ENCODE measurements around the gene HECW1. TPM values are rescaled to one million over a fixed set of nuclear protein-coding genes. Genes with fewer than 3 reads are reported as not detected.
"Not testable (repeated sequence)": the region's sequence is repeated elsewhere in the genome, so short reads cannot be mapped to it uniquely, and the experiment has no call there.

The HECW1 gene
- total RNA-seq, 1 donor from 2014 or later: not detected

DNA sequence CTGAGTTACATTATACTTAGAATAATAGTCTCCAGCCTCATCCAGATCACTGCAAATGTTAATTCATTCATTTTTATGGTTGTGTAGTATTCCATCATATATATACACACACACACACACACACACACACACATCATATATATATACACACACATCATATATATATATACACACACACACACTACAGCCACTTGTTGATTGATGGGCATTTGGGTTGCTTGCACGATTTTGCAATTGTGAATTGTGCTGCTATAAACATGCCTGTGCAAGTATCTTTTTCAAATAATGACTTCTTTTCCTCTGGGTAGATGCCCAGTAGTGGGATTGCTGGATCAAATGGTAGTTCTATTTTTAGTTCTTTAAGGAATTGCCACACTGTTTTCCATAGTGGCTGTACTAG lies 233.2 kb downstream of the HECW1 start:
- not testable (repeated sequence) for DNase-seq (ENCODE audit: low read depth)

DNA sequence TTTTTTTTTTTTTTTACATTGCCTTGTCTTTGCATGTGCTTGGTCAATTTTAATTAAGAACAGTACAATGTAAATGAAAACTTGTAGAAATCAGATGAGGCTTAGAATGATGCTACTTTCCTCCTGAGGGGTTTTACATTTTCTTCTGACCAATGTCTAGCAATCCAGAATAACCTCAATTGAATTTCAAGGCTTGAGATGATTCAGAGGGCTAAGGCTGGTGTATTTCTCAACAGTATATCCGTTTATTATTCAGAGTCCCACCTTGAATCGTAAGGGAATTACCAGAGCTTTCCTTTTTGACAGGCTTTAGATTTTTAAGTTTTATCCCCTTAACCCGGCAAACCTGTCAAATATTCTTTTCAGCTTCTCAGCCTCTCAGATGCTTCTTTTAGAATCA lies 239.2 kb downstream of the HECW1 start:
- no peak for DNase-seq (ENCODE audit: low read depth)

DNA sequence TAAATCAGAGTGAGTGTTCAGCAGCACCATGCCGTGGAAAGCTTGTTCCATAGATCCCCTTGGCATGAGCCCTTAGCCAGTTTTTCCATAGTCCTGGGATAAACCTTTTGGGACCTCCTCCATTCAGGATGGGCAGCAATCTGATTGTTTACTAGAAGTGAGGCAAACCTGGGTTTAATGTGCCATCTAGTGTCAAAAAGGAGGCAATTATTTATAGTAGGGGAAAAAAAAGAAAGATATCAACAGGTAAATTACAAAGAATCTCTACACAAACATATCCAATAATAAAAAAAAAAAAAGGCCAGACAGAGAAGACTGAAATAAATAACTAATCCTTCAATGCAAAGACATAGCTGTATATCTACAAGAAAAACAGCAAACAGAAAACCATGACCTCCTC lies 241.5 kb downstream of the HECW1 start:
- no peak for DNase-seq (ENCODE audit: low read depth)

DNA sequence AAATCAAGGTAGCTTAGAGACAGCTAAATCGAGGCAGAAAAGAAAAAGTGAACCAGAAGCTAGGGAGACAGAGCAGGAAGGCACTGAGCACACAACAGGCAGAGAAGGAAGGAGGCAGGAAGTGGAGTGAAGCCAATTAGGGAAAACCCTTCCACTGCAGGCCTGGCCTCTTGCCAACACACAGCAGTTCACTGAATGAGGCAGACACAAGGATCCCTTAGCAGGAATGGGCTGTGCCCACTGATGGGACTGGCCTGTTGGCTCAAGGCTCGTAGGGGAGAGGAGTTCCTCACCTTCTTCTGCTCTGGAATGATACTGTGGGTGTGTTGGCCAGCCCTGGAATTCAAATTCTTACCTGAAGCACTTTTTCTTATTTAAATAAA lies 250.2 kb downstream of the HECW1 start:
- peak; percentile 3 for DNase-seq (ENCODE audit: low read depth)

DNA sequence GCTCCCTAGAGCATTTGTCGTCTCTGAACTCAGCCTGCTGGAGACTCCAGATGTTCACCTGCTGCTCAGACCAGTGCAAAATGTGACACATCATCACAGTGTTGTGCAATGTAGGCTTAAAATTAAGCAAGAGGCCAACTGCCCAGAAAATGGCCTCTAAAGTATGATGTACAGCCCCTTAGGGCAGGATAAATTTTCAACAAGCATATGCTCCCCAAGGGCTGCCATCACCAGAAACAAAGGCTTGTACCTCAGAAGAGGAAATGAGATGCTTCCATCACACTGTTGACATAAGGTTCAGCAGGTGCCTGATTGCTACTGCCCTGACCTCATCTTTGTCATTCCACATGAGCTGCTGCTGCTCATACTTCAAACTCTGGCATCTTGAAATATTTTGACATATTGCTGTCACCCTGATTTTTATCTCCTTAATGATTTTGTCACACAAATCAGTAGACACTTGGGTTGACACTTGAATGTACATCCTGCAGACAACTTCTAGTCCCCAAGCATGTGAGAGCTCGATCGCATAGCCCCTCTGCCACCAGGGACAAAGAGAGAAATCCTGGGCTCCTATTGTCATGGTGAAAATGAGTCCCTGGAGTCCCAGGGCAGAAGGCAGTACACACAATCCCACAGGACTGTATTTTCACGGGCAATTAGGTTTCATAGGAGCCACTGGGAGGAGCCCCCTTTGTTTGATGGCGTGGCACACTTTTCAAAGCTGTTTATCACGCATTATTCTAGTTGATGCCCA lies 250.8 kb downstream of the HECW1 start:
- DNase-seq (ENCODE audit: low read depth): no peak

DNA sequence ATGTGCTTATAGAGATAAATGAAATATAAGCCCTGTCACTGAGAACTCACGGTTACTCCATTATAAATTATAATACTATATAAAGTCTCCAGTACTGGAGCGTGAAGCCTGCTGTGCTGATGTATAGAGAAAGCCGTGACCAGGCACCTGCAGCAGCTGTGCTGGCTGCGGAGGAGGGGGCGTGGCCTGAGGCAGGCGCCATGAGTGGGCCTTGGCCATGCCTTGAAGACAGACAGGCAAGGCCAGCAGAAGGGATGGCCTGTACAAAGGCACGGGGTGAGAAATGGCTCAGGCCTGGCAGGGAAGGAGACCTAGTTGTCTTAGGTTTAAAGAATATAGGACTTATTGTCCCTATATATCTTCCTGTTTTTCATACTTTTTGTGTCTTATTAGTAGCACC lies 251.9 kb downstream of the HECW1 start:
- no peak for DNase-seq (ENCODE audit: low read depth)

DNA sequence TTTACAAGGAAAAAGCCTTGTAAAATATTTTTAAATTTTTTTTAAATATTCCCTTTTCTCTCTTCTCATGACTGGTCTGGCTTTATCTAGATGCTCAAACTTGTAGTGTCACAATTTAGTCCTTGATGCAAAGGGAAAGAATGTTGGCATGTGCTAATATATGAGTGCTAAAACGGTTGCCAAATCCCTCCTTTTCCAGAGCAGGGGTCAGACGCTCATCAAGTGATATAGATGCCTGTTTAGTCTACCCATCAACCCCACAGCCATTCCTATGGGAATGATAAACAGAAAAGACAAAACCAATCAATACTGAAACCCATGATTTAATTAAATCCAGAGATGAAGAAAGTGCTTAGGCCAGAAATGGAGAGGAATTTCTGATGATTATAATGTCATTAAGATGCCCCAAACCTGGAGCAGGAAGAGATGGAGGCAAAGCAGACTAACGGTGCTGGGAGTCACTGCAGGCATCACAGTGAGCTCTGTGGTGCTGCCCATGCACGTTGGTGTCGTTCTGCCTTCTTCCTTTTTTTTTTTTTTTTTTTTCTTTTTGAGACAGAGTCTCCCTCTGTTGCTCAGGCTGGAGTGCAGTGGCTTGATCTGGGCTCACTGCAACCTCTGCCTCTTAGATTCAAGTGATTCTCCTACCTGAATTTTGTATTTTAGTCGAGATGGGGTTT lies 260.4 kb downstream of the HECW1 start:
- DNase-seq (ENCODE audit: low read depth): no peak

DNA sequence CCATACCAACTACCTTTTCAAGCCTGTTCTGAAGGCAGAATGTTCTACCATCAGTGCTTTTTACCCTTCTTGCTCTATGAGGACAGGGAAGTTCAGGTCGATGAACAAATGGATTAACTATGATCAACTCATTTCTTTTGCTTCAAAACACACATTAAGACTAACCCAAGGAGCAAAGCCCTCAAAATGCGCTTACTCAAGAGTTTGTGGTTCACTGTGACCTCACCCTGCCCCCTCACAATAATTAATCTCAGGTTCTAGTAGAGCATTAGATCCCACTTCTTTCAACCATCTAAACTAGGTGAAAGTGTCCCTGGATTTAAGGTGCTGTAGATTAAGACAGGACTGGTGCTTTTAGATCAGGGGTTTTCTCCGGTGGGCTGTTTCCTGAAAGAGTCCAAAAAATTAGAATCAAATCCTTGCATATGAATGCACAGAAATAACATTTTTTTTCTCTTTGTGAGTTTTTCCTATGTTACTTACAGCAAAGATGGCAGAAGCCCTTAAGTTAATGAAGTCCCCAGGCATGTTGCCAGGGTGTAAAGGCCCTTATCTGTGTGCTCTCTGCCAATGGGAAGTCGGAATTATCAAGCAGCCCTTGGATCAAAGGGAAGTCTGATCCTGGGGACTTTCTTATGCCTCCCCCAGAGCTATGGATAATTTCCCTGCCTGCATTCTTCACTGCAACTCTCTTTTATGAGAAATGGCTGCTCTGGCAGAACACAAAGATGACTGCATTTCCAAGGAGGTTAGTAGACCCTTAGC lies 264.9 kb downstream of the HECW1 start:
- no peak for DNase-seq (ENCODE audit: low read depth)

DNA sequence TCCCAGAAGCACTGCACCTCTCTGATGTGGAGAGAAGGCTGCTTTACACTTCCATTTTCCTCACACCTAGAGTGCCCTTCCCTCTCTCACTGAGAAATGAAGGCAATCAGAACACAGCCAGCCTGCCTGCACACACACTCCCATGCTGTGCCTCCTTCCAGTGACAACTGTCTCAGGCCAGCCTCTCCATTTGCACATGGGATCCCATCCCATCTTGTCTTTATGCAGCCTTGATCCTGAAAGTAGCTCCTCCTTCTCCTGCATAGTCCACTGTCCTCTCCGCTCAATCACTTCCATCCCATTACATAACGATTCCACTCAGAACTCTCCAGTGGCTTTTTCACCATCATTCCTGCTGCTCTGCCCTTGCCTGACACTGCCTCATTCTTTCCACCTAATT lies 266.8 kb downstream of the HECW1 start:
- no peak for DNase-seq (ENCODE audit: low read depth)

DNA sequence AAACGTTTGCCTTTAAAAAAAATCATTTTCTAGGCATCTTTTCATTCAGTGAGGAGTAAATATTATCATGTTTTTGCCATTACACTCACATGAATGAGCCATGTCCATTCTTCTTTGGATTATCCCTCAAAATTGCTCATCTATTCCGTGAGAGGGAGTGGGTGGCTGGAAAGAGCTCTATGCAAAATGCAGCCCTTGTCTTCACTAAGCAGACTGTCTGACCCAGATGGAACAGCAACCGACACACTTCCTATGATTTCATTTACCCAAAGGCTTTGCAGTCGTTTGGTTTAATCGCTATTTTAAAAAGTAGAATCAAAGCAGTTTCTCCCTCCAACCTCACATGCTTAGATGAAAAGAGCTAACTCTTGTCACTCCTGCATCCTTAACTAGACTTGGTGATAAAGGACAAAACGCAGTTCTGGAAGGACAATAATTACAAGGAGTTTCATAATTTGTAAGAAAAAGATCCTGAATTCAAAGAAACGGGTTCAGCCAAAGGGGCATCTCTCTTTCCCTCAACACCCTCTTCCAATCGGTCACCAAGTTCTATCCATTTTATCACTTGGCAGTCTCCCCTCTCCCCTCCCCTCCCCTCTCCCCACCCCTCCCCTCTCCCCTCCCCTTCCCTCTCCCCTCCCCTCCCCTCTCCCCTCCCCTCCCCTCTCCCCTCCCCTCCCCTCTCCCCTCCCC lies 272.3 kb downstream of the HECW1 start:
- DNase-seq (ENCODE audit: low read depth): no peak

DNA sequence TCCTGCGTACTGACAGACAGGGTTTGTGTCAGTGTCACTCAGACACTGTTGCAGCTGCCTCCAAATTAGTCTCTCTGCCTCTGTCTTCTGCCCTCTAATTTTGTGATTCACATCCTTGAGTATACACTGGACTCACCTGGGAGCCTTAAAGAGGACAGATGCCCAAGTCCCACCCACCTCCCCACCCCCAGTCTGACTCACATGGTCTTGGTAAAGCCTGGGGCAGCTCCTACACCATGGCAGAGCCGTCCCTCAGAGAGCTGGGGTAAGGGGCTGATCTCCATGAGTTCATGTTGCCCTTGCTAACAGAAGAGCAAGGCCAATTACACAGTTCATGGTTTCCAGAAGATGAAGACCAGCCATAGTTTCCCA lies 272.8 kb downstream of the HECW1 start:
- no peak for DNase-seq (ENCODE audit: low read depth)

DNA sequence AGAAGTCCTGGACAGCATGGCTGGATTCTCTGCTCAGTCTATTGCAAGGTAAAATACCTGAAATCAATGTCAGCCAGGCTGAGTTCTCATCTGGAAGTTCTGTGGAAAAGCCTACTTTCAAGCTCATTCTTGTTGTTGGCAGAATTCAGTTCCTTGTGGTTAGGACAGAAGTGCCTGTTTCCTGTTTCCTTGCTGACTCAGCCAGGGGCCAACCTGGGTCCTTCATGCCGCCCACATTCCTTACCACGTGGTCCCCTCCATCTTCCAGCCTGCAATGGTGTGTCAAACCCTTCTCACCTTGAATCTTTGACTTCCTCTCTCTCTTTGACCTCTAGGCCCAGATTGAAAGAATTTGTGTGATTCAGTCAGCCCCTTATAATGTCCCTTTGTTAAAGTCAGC lies 273.4 kb downstream of the HECW1 start:
- no peak for DNase-seq (ENCODE audit: low read depth)

DNA sequence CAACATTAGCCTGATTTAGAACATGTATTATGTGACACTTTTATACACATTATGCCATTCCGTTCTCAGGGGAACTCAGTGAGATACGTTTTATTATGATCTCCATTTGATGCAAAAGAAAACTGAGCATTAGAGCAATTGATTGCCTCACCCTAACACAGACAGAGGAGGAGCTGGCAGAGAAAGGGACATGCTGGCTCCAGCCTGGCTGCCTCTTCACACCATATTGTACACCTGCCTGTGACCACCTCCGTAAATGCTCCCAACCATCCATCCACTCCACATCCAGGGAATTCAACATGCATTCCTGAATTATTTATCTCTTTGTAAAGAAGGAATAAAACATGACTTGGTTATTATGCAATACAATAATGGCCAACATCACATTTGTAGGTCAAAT lies 275.5 kb downstream of the HECW1 start:
- DNase-seq (ENCODE audit: low read depth): no peak

DNA sequence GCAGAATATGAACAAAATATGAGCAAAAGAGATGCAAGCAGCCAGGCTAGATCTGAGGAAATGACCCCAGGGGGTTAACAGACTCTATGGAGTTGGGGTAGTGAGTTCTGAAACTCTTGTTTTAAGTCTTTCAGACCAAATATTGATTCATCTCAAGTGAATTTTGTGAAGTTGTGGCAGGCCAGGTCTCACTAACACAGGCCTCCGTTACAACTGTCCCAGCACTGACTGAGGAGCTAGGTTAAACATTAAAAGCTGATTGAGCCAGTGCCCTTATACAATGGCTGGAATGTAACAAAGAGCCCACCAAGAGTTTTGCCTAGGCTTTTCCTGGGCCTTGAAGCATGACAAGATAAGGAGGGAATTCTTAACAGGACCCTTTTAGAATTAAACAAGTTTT lies 278.1 kb downstream of the HECW1 start:
- DNase-seq (ENCODE audit: low read depth): no peak

DNA sequence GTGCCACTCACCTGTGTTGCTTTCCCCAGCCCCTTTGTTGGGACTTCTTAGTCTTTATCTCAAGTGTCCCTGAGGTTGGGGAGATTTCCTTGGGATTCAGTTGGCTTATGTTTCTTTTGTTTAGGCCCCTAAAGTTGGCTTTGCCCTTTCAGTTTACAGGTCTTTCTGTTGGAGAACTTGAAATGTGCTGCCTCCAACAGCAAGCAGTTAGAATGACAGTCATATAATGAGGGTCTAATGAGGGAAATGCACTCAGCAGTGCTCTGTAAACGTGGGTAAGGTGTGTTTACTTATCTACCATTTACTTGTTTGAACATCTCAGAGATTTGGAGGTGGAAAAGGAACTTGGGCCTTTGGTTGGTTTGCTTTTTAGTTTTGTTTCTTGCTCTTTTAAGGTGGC lies 279.1 kb downstream of the HECW1 start:
- no peak for DNase-seq (ENCODE audit: low read depth)

DNA sequence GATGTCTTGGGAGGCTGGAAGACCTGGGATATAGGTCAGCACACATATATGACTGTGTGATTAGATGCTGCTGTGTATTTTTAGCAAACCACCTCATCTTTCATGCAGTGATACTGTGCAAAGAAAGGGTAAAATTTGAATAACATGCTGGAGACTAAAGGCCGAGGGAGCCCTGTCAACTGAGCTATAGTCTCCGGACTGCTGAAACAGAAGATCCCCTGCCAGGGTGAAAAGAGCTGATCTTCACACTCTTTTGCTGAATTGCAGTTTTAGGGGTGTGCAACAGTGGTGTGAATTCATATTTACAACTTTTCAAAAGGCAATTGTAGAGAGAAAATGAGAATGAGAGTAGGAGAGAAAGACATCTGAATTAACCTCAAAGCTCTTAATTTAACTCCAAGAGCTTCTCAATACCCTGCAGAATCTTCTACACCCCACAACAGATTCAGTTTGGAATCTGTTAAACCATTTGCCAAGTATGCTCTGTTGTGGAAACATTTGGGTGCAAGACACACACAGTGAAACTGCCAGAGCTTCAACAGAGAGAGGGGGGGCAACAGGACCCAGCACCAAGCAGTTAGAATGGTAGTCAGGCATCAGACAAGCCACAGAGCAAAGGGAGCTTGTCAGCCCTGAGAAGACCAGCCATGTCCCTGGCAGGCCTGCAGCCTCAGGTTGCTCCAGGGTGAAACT lies 280.3 kb downstream of the HECW1 start:
- no peak for DNase-seq (ENCODE audit: low read depth)

DNA sequence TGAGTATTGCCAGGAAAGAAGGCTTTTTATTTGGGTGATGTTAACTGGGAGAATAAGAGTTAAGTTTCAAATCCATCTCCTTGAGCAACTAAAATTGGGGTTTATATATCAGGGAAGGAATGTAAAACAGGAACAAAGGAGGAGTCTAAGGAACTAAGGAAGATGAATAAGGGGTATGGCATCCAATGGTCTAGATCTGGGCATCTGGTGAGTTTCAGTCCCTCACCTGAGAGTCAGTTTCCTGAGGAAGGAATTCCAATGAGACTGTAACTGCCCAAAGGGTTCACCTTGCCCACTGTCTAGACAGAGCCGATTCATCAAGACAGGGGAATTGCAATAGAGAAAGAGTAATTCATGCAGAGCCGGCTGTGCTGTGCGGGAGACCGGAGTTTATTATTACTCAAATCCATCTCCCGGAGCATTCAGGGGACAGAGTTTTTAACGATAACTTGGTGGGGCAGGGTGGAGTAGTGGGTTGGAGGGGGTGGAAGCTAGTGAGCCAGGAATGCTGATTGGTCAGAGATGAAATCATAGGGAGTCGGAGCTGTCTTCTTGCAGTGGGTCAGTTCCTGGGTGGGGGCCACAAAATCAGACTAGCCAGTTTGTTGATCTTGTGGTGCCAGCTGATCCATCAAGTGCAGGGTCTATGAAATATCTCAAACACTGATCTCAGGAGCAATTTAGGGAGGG lies 282.1 kb downstream of the HECW1 start:
- no peak for DNase-seq (ENCODE audit: low read depth)

DNA sequence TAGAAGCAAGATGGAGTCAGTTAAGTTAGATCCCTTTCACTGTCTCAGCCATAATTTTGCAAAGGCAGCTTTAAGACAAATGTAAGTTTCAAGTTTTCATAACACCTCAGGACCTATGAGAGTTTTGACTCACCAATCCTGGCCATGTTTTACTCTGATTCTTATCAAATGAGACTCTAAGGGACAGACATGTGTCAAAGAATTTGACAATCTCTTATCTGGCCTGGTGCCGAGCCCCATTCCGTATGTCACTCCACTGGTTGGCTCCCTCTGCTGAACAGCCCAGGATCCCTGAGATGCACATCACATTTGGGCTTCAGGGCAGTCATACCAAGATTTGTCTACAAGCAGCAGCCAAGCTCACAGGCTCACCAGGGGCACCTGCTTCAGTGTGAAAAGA lies 282.9 kb downstream of the HECW1 start:
- DNase-seq (ENCODE audit: low read depth): no peak

DNA sequence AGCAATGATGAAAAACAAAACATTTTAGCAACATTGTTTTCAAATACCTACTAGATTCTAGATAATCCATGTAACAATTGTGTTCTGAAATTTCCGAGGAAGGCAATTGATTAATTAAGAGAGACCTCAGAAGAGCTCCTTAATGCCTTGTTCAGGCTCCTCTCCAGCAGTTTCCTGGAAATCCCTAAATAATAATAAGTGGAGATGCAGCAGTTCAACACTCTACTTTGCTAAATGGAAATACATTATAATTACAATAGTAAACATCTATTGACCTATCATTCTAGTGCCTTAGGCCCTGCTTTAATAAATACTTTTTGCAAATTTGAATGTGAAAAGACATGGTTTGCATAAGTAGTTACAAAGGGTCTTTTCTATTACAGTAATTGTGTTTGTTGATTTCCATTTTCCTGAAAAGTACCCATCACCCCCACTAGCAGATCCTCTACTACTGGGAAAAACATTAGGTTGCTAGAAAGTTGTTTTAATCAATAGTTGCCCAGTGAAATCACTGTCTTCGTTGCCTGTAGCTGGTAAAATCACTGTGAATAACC lies 283.8 kb downstream of the HECW1 start:
- DNase-seq (ENCODE audit: low read depth): no peak

DNA sequence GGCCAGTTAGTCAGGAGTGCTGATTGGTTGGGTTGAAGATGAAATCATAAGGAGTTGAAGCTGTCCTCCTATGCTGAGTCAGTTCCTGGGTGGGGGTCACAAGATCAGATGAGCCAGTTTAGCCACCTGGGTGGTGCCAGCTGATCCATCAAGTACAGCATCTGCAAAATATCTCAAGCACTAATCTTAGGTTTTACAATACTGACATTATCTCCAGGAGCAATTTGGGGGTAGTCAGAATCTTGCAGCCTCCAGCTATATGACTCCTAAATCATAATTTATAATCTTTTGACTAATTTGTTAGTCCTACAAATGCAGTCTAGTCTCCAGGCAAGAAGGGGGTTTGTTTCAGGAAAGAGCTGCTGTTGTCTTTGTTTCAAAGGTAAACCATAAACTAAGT lies 286.4 kb downstream of the HECW1 start:
- DNase-seq (ENCODE audit: low read depth): no peak
